Germinal center (tissue), 1 donor: Measurements from ENCODE around the gene NCAN.

Experiments
- DNase-seq: peaks from one replicate; pipeline ENCODE4 v3.0.0; 2012; ENCODE audit warnings: mixed read lengths, low spot score

NCAN gene

GRCh38 chr19:19260417-19261214 is 48.9 kb downstream of the NCAN start:
- DNase-seq = peak; percentile 1

- peak; percentile 47 for DNase-seq
These were observed 49.8 kb downstream of the NCAN start for GRCh38 chr19:19261350-19262189.

GRCh38 chr19:19262190-19263057 is 50.7 kb downstream of the NCAN start:
- DNase-seq = no peak

GRCh38 chr19:19263886-19264487 is 52.2 kb downstream of the NCAN start:
- no peak for DNase-seq

- no peak for DNase-seq
These were observed 55.5 kb downstream of the NCAN start for GRCh38 chr19:19267305-19267704.

GRCh38 chr19:19268453-19269385 is 57.0 kb downstream of the NCAN start:
- no peak for DNase-seq

- peak; percentile 3 for DNase-seq
These were observed 58.4 kb downstream of the NCAN start for GRCh38 chr19:19269952-19270694.

- DNase-seq = peak; percentile 2
These were observed 59.2 kb downstream of the NCAN start for GRCh38 chr19:19270749-19271571.

GRCh38 chr19:19271828-19272599 is 60.3 kb downstream of the NCAN start:
- DNase-seq = peak; percentile 3

GRCh38 chr19:19274146-19274545 is 62.4 kb downstream of the NCAN start:
- DNase-seq = peak; percentile 1

GRCh38 chr19:19274716-19275565 is 63.2 kb downstream of the NCAN start:
- no peak for DNase-seq

- no peak for DNase-seq
These were observed 64.6 kb downstream of the NCAN start for GRCh38 chr19:19276386-19276785.

- no peak for DNase-seq
These were observed 65.1 kb downstream of the NCAN start for GRCh38 chr19:19276851-19277250.

GRCh38 chr19:19278315-19278714 is 66.6 kb downstream of the NCAN start:
- DNase-seq = no peak

- DNase-seq = no peak
These were observed 67.4 kb downstream of the NCAN start for GRCh38 chr19:19279062-19279612.

- no peak for DNase-seq
These were observed 68.1 kb downstream of the NCAN start for GRCh38 chr19:19279853-19280252.

- no peak for DNase-seq
These were observed 68.8 kb downstream of the NCAN start for GRCh38 chr19:19280561-19280960.
